GM21825 (cell line): ENCODE data around the gene DPH2.

Experiments used
- ATAC-seq: cut with Tn5 transposase; IDR thresholded peaks from one replicate; pipeline ENCODE4 v1.9.1; 2021; ENCODE audit warnings: mild to moderate bottlenecking, moderate library complexity; ENCODE audit not compliant: unreplicated experiment

The DPH2 gene

GRCh38 chr1:43997295-43997999, 27.6 kb downstream of the DPH2 start:
- ATAC-seq, result no peak

- no peak for ATAC-seq
Measured at GRCh38 chr1:43998000-43998378, 28.2 kb downstream of the DPH2 start.

- ATAC-seq, result no peak
Measured at GRCh38 chr1:43999455-43999854, 29.6 kb downstream of the DPH2 start.

GRCh38 chr1:44000122-44000665, 30.4 kb downstream of the DPH2 start:
- ATAC-seq, result no peak

GRCh38 chr1:44002165-44002564, 32.4 kb downstream of the DPH2 start:
- no peak for ATAC-seq

GRCh38 chr1:44002606-44003157, 32.9 kb downstream of the DPH2 start:
- ATAC-seq, result no peak

GRCh38 chr1:44008259-44008658, 38.4 kb downstream of the DPH2 start:
- ATAC-seq, result no peak

- no peak for ATAC-seq
Measured at GRCh38 chr1:44010935-44011471, 41.2 kb downstream of the DPH2 start.

- ATAC-seq, result no peak
Measured at GRCh38 chr1:44012404-44012803, 42.6 kb downstream of the DPH2 start.

GRCh38 chr1:44012941-44013609, 43.3 kb downstream of the DPH2 start:
- no peak for ATAC-seq

GRCh38 chr1:44013949-44014348, 44.1 kb downstream of the DPH2 start:
- no peak for ATAC-seq

- no peak for ATAC-seq
Measured at GRCh38 chr1:44014365-44015104, 44.7 kb downstream of the DPH2 start.

- ATAC-seq, result no peak
Measured at GRCh38 chr1:44015206-44015605, 45.4 kb downstream of the DPH2 start.

GRCh38 chr1:44016041-44016889, 46.5 kb downstream of the DPH2 start:
- ATAC-seq, result no peak

GRCh38 chr1:44016890-44017400, 47.1 kb downstream of the DPH2 start:
- ATAC-seq, result no peak

GRCh38 chr1:44019466-44019948, 49.7 kb downstream of the DPH2 start:
- no peak for ATAC-seq

GRCh38 chr1:44020464-44020863, 50.7 kb downstream of the DPH2 start:
- no peak for ATAC-seq

- ATAC-seq, result no peak
Measured at GRCh38 chr1:44021156-44021555, 51.3 kb downstream of the DPH2 start.

- ATAC-seq, result no peak
Measured at GRCh38 chr1:44021581-44022321, 51.9 kb downstream of the DPH2 start.
